ENCODE data around the gene AMDHD2.

The AMDHD2 gene

GRCh38 chr16:2511128-2511800 is 8.9 kb upstream of the AMDHD2 start:
- no peak overlapping the region for H3K27ac ChIP-seq (ENCODE audit: low read depth, low read length)
- H3K4me3 ChIP-seq (ENCODE audit: low read depth in 1 of 2, low read length in 2 of 2): peak overlapping the region in 1 of 2 donors; percentile 16
- H3K27me3 ChIP-seq (ENCODE audit: control insufficient read depth in 1 of 2, insufficient read depth in 2 of 2, low read length in 2 of 2): no peaks in the 10 kb centered on the region
- H3K9ac ChIP-seq (ENCODE audit: low read depth in 1 of 2, low read length in 2 of 2): no peak overlapping the region
- H3K36me3 ChIP-seq (ENCODE audit: control insufficient read depth in 1 of 2, insufficient read depth in 2 of 2, low read length in 2 of 2): peaks cover 0 to 1% of the 10 kb centered on the region in 2 donors
- peaks cover 21 to 31% of the 10 kb centered on the region in 2 donors for H3K4me1 ChIP-seq (ENCODE audit: control insufficient read depth in 1 of 2, insufficient read depth in 2 of 2, low read length in 2 of 2)
- no peaks in the 10 kb centered on the region for H3K9me3 ChIP-seq (ENCODE audit: control insufficient read depth in 1 of 2, low read length in 2 of 2)

- H3K9me3 ChIP-seq (ENCODE audit: control insufficient read depth in 1 of 2, low read length in 2 of 2): no peaks in the 10 kb centered on the region
- H3K9ac ChIP-seq (ENCODE audit: low read depth in 1 of 2, low read length in 2 of 2): no peak overlapping the region
- no peak overlapping the region for H3K27ac ChIP-seq (ENCODE audit: low read depth, low read length)
- H3K36me3 ChIP-seq (ENCODE audit: control insufficient read depth in 1 of 2, insufficient read depth in 2 of 2, low read length in 2 of 2): peaks cover 0 to 3% of the 10 kb centered on the region in 2 donors
- H3K4me3 ChIP-seq (ENCODE audit: low read depth in 1 of 2, low read length in 2 of 2): no peak overlapping the region
- no peaks in the 10 kb centered on the region for H3K27me3 ChIP-seq (ENCODE audit: control insufficient read depth in 1 of 2, insufficient read depth in 2 of 2, low read length in 2 of 2)
- peaks cover 30 to 40% of the 10 kb centered on the region in 2 donors for H3K4me1 ChIP-seq (ENCODE audit: control insufficient read depth in 1 of 2, insufficient read depth in 2 of 2, low read length in 2 of 2)
Measured at GRCh38 chr16:2511996-2512734, 8.0 kb upstream of the AMDHD2 start.

GRCh38 chr16:2512735-2513404 is 7.3 kb upstream of the AMDHD2 start:
- Histone ChIP-seq H3K9me3 (ENCODE audit: control insufficient read depth in 1 of 2, low read length in 2 of 2) (no peaks in the 10 kb centered on the region), H3K36me3 (ENCODE audit: control insufficient read depth in 1 of 2, insufficient read depth in 2 of 2, low read length in 2 of 2) (peaks cover 0 to 3% of the 10 kb centered on the region in 2 donors), H3K9ac (ENCODE audit: low read depth in 1 of 2, low read length in 2 of 2) (peak overlapping the region; percentile 4 to 98), H3K4me1 (ENCODE audit: control insufficient read depth in 1 of 2, insufficient read depth in 2 of 2, low read length in 2 of 2) (peaks cover 37 to 44% of the 10 kb centered on the region in 2 donors), H3K27me3 (ENCODE audit: control insufficient read depth in 1 of 2, insufficient read depth in 2 of 2, low read length in 2 of 2) (no peaks in the 10 kb centered on the region), H3K4me3 (ENCODE audit: low read depth in 1 of 2, low read length in 2 of 2) (peak overlapping the region; percentile 34 to 51), H3K27ac (ENCODE audit: low read depth, low read length) (peak overlapping the region; percentile 98)

GRCh38 chr16:2513405-2514332 is 6.5 kb upstream of the AMDHD2 start, which contains the start of gene ATP6V0C:
TSS of gene ATP6V0C (plus strand) at chr16:2513952. CDS start at chr16:2514104, 152 bp downstream.
- H3K9me3 ChIP-seq (ENCODE audit: control insufficient read depth in 1 of 2, low read length in 2 of 2): no peaks in the 10 kb centered on the region
- no peaks in the 10 kb centered on the region for H3K27me3 ChIP-seq (ENCODE audit: control insufficient read depth in 1 of 2, insufficient read depth in 2 of 2, low read length in 2 of 2)
- H3K27ac ChIP-seq (ENCODE audit: low read depth, low read length): peak within 1 kb of the TSS; percentile 98
- H3K4me1 ChIP-seq (ENCODE audit: control insufficient read depth in 1 of 2, insufficient read depth in 2 of 2, low read length in 2 of 2): peaks cover 45 to 52% of the 10 kb centered on the region in 2 donors
- peak within 1 kb of the TSS; percentile 86 to 92 for H3K4me3 ChIP-seq (ENCODE audit: low read depth in 1 of 2, low read length in 2 of 2)
- H3K9ac ChIP-seq (ENCODE audit: low read depth in 1 of 2, low read length in 2 of 2): peak within 1 kb of the TSS; percentile 98
- H3K36me3 ChIP-seq (ENCODE audit: control insufficient read depth in 1 of 2, insufficient read depth in 2 of 2, low read length in 2 of 2): peaks cover 0 to 3% of the 10 kb centered on the region in 2 donors

GRCh38 chr16:2514333-2515179 is 5.6 kb upstream of the AMDHD2 start:
- Histone ChIP-seq H3K9me3 (ENCODE audit: control insufficient read depth in 1 of 2, low read length in 2 of 2) (no peaks in the 10 kb centered on the region), H3K4me1 (ENCODE audit: control insufficient read depth in 1 of 2, insufficient read depth in 2 of 2, low read length in 2 of 2) (peaks cover 53 to 61% of the 10 kb centered on the region in 2 donors), H3K4me3 (ENCODE audit: low read depth in 1 of 2, low read length in 2 of 2) (peak overlapping the region; percentile 86 to 92), H3K36me3 (ENCODE audit: control insufficient read depth in 1 of 2, insufficient read depth in 2 of 2, low read length in 2 of 2) (peaks cover 0 to 11% of the 10 kb centered on the region in 2 donors), H3K9ac (ENCODE audit: low read depth in 1 of 2, low read length in 2 of 2) (peak overlapping the region; percentile 98), H3K27ac (ENCODE audit: low read depth, low read length) (peak overlapping the region; percentile 98), H3K27me3 (ENCODE audit: control insufficient read depth in 1 of 2, insufficient read depth in 2 of 2, low read length in 2 of 2) (no peaks in the 10 kb centered on the region)

- H3K4me1 ChIP-seq (ENCODE audit: control insufficient read depth in 1 of 2, insufficient read depth in 2 of 2, low read length in 2 of 2): peaks cover 55 to 62% of the 10 kb centered on the region in 2 donors
- peak overlapping the region; percentile 98 for H3K27ac ChIP-seq (ENCODE audit: low read depth, low read length)
- peak overlapping the region; percentile 86 to 92 for H3K4me3 ChIP-seq (ENCODE audit: low read depth in 1 of 2, low read length in 2 of 2)
- peak overlapping the region; percentile 98 for H3K9ac ChIP-seq (ENCODE audit: low read depth in 1 of 2, low read length in 2 of 2)
- no peaks in the 10 kb centered on the region for H3K9me3 ChIP-seq (ENCODE audit: control insufficient read depth in 1 of 2, low read length in 2 of 2)
- H3K27me3 ChIP-seq (ENCODE audit: control insufficient read depth in 1 of 2, insufficient read depth in 2 of 2, low read length in 2 of 2): no peaks in the 10 kb centered on the region
- peaks cover 0 to 11% of the 10 kb centered on the region in 2 donors for H3K36me3 ChIP-seq (ENCODE audit: control insufficient read depth in 1 of 2, insufficient read depth in 2 of 2, low read length in 2 of 2)
Measured at GRCh38 chr16:2515180-2515851, 4.9 kb upstream of the AMDHD2 start.

DNA sequence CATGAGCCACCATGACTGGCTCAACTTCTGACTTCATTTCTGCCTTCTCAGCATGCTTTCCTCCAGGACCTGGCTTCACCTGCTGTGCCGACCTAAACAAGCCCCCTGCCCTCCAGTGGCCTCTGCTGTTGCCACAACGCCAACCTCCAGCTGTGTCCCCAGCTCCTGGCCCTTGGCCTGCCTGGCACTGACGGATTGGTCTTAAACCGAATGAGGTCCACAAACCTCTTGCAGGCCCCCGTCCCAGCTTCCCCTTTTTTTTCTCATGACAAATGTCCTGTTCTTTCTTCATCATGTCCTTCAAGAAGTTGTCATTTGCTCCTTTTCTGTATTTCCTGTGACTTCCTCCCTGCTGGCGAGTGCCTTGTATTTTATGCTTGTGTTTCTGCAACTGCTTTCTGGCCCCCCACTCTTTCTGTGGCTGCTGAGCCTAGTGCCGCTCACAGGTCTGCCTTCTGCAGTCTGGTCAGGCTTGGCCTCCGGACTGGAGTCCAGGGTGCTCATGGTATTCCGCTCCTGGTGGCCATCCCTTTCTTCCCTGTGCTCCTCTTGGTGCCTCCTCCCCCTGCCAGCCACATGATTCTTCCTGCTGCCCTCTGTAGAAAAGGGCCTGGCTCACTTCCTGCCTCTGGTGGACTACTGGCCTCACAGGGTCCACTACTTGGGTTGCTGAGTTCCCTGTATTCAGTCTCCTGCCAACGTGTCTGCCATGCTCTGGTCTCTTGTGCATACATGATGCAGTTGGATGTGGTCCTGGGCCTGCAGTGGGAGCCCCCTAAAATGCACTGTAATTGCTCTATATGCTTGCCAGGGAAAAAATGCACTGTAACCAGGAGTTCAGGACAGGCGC is 3.6 kb upstream of the AMDHD2 start:
- Histone ChIP-seq H3K27me3 (ENCODE audit: control insufficient read depth in 1 of 2, insufficient read depth in 2 of 2, low read length in 2 of 2) (no peaks in the 10 kb centered on the region), H3K27ac (ENCODE audit: low read depth, low read length) (no peak overlapping the region), H3K9ac (ENCODE audit: low read depth in 1 of 2, low read length in 2 of 2) (peak overlapping the region; percentile 35 to 98), H3K36me3 (ENCODE audit: control insufficient read depth in 1 of 2, insufficient read depth in 2 of 2, low read length in 2 of 2) (peaks cover 0 to 11% of the 10 kb centered on the region in 2 donors), H3K4me3 (ENCODE audit: low read depth in 1 of 2, low read length in 2 of 2) (peak overlapping the region; percentile 4 to 86), H3K4me1 (ENCODE audit: control insufficient read depth in 1 of 2, insufficient read depth in 2 of 2, low read length in 2 of 2) (peaks cover 63 to 69% of the 10 kb centered on the region in 2 donors), H3K9me3 (ENCODE audit: control insufficient read depth in 1 of 2, low read length in 2 of 2) (no peaks in the 10 kb centered on the region)

GRCh38 chr16:2517954-2518605 is 2.1 kb upstream of the AMDHD2 start:
- H3K27me3 ChIP-seq (ENCODE audit: control insufficient read depth in 1 of 2, insufficient read depth in 2 of 2, low read length in 2 of 2): no peaks in the 10 kb centered on the region
- H3K9me3 ChIP-seq (ENCODE audit: control insufficient read depth in 1 of 2, low read length in 2 of 2): no peaks in the 10 kb centered on the region
- peaks cover 60 to 62% of the 10 kb centered on the region in 2 donors for H3K4me1 ChIP-seq (ENCODE audit: control insufficient read depth in 1 of 2, insufficient read depth in 2 of 2, low read length in 2 of 2)
- peak overlapping the region in 1 of 2 donors; percentile 5 for H3K9ac ChIP-seq (ENCODE audit: low read depth in 1 of 2, low read length in 2 of 2)
- peaks cover 0 to 13% of the 10 kb centered on the region in 2 donors for H3K36me3 ChIP-seq (ENCODE audit: control insufficient read depth in 1 of 2, insufficient read depth in 2 of 2, low read length in 2 of 2)
- no peak overlapping the region for H3K27ac ChIP-seq (ENCODE audit: low read depth, low read length)
- H3K4me3 ChIP-seq (ENCODE audit: low read depth in 1 of 2, low read length in 2 of 2): no peak overlapping the region
